NB4 (cell line): Measurements from ENCODE around the gene SERPINB8.

ENCODE experiments used
- DNase-seq: peaks from one replicate; pipeline ENCODE4 v3.0.0; 2010; ENCODE audit warnings: low read depth
- H3K4me3 ChIP-seq: one replicate; pipeline ENCODE4 v1.5.1; 2011; ENCODE audit warnings: mild to moderate bottlenecking, low read depth, low read length, moderate library complexity
- MAX ChIP-seq: IDR thresholded peaks from 2 replicates; pipeline ENCODE4 v1.6.1; 2011; ENCODE audit warnings: low read depth, low read length
- MYC ChIP-seq: IDR thresholded peaks from 2 replicates; pipeline ENCODE4 v1.6.1; 2011; ENCODE audit warnings: low read depth, low read length
- POLR2A ChIP-seq: IDR thresholded peaks from 2 replicates; pipeline ENCODE4 v1.6.1; 2011; ENCODE audit warnings: mild to moderate bottlenecking; ENCODE audit not compliant: insufficient read length; ENCODE audit errors: extremely low read depth
- TF ChIP-seq, protein P1 (sequence below): IDR thresholded peaks from one replicate; pipeline ENCODE4 v1.5.1; 2012; ENCODE audit warnings: low read depth, low read length

Gene SERPINB8

GRCh38 chr18:63975628-63976027, 5.7 kb downstream of the SERPINB8 start:
- DNase-seq = peak; percentile 28
- TF ChIP-seq, protein P1, sequence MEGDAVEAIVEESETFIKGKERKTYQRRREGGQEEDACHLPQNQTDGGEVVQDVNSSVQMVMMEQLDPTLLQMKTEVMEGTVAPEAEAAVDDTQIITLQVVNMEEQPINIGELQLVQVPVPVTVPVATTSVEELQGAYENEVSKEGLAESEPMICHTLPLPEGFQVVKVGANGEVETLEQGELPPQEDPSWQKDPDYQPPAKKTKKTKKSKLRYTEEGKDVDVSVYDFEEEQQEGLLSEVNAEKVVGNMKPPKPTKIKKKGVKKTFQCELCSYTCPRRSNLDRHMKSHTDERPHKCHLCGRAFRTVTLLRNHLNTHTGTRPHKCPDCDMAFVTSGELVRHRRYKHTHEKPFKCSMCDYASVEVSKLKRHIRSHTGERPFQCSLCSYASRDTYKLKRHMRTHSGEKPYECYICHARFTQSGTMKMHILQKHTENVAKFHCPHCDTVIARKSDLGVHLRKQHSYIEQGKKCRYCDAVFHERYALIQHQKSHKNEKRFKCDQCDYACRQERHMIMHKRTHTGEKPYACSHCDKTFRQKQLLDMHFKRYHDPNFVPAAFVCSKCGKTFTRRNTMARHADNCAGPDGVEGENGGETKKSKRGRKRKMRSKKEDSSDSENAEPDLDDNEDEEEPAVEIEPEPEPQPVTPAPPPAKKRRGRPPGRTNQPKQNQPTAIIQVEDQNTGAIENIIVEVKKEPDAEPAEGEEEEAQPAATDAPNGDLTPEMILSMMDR = no peak
- TF ChIP-seq MYC (no peak), MAX (no peak), POLR2A (no peak)
- no peak overlapping the region for H3K4me3 ChIP-seq

DNA sequence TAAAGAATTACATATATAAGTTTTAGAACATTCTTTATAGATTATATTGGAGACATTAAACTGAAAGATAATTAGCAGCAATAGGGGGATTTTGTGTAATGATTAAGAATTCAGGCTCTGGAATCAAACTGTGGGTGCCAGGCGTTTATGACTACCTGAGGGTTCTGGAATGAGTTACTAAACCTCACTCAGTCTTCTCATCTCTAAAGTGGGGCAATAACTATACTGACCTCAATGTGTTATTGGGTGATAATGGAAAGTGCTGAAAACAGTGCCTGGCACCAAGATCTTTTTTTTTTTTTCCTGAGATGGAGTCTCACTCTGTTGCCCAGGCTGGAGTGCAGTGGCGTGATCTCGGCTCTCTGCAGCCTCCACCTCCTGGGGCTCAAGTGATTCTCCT, 7.2 kb downstream of the SERPINB8 start:
- no peak for DNase-seq
- TF ChIP-seq POLR2A = no peak
- TF ChIP-seq MYC = no peak
- TF ChIP-seq, protein P1 = no peak
- TF ChIP-seq MAX = no peak
- H3K4me3 ChIP-seq = no peak overlapping the region

DNA sequence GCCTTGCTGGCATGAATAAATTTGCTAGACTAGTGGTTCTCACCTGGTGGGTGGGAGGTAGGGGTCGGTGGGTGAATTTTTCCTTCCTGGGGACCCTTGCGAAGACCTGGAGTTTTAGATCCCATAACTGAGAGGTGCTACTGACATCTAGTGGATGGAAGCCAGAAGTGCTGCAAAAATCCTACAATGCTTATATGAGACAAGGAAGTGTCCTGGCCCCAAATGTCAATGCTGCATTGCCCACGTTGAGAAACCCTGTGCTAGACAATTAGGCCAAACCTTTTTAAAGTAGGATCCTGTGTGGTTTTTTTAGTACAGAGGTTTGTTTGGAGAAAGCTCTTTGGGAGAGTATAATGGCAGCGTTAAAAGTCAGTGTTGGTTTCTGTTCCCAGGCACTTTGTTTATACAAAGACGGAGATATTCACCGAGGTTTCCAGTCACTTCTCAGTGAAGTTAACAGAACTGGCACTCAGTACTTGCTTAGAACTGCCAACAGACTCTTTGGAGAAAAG, 9.6 kb downstream of the SERPINB8 start:
- peak; percentile 75 for DNase-seq
- H3K4me3 ChIP-seq = no peak overlapping the region

DNA sequence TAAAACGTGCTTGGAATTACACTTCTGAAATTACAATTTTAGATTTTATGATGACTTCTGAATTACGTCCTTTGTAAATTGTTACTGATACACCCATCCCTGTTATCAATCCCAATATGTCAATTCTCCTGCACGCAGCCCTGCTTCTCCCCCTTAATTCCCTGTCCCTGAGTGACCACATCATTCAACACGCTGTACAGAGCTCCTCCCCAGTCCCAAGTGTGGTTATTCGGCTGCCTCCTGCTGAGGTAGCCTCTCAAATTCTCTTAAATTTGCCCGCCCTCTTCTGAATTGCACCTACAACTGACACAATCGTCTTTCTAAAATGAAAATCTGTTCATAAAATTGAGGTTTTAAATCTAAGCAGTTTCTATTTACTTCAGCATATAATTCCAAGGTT, 10.1 kb downstream of the SERPINB8 start:
- no peak overlapping the region for H3K4me3 ChIP-seq
- no peak for TF ChIP-seq POLR2A
- no peak for TF ChIP-seq MAX
- TF ChIP-seq MYC = no peak
- TF ChIP-seq, protein P1 = no peak
- DNase-seq = no peak

More for the DNA sequence above, 9.6 kb downstream of the SERPINB8 start:
- TF ChIP-seq, protein P1 = peak; percentile 83
- no peak for TF ChIP-seq MAX
- no peak for TF ChIP-seq POLR2A

GRCh38 chr18:63980896-63981460, 11.1 kb downstream of the SERPINB8 start:
- no peak overlapping the region for H3K4me3 ChIP-seq
- TF ChIP-seq, protein P1 = no peak
- TF ChIP-seq MYC = no peak
- TF ChIP-seq POLR2A = no peak
- no peak for TF ChIP-seq MAX
- peak; percentile 78 for DNase-seq

DNA sequence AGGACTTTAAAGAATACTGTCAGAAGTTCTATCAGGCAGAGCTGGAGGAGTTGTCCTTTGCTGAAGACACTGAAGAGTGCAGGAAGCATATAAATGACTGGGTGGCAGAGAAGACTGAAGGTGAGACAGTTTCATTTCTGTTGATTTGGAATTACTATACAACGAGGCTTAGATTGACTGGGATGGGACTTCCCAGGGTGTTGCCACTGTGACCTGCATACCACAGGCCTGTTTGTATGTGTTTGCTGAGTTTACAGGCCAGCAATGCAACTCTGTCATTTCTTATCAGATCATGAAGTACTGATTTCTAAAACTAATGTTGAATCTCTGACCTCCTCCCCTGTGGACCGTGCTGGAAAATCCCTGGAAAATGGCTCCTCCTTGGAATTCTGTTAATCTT, 11.8 kb downstream of the SERPINB8 start:
- no peak for DNase-seq
- no peak overlapping the region for H3K4me3 ChIP-seq
- TF ChIP-seq MYC = no peak
- no peak for TF ChIP-seq POLR2A
- TF ChIP-seq, protein P1 = no peak
- no peak for TF ChIP-seq MAX
